HG03039 (cell line): Measurements from ENCODE around the gene TRPV4.

Source experiments
- ATAC-seq: cut with Tn5 transposase; IDR thresholded peaks from one replicate; pipeline ENCODE4 v1.9.1; 2021; ENCODE audit warnings: mild to moderate bottlenecking, moderate library complexity; ENCODE audit not compliant: unreplicated experiment

Gene TRPV4

DNA sequence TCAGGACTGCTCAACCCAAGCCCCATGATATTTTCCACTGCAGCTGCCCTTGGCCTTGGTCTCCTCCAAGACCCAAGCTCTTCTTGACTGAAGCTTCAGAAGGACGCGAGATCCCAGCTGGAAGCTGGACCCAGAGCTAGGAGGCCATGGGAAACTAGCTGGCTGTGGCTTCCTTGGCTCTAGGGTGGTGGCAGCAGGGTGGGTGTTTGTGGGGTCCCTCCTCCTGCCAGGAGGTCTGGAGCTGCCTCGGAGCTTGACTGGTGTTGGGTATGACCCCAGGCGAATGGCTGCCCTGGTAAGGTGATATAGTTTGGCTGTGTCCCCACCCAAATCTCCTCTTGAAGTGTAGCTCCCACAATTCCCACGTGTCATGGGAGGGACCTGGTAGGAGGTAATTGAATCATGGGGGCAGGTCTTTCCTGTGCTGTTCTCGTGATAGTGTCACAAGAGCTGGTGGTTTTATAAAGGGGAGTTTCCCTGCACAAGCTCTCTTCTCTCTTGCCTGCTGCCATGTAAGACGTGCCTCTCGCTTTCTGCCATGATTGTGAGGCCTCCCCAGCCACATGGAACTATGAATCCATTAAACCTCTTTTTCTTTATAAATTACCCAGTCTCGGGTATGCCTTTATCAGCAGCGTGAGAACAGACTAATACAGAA lies 51.4 kb downstream of the TRPV4 start:
- ATAC-seq: no peak

GRCh38 chr12:109779382-109779781 lies 53.8 kb downstream of the TRPV4 start:
- no peak for ATAC-seq

DNA sequence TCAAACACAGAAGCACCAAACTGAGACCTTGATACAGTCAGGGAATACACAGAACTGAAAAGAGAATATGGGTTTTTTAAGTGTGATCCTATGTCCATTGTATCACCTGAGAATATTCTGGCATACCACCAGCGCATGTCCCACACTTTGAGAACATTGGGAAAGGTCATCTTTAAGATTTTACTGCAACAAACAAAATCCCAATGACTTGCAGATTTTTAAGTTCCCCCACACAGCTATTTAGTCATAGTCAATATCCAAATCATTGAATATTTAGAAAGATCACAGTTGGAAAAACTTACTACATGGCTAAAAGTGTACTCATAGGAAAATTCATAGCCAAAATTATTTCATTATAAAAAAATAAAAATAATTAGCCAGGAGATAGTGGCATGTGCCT lies 54.5 kb downstream of the TRPV4 start:
- no peak for ATAC-seq

- no peak for ATAC-seq
These were observed 55.7 kb downstream of the TRPV4 start for GRCh38 chr12:109777544-109777943.

GRCh38 chr12:109776624-109777023 lies 56.6 kb downstream of the TRPV4 start:
- ATAC-seq: no peak

DNA sequence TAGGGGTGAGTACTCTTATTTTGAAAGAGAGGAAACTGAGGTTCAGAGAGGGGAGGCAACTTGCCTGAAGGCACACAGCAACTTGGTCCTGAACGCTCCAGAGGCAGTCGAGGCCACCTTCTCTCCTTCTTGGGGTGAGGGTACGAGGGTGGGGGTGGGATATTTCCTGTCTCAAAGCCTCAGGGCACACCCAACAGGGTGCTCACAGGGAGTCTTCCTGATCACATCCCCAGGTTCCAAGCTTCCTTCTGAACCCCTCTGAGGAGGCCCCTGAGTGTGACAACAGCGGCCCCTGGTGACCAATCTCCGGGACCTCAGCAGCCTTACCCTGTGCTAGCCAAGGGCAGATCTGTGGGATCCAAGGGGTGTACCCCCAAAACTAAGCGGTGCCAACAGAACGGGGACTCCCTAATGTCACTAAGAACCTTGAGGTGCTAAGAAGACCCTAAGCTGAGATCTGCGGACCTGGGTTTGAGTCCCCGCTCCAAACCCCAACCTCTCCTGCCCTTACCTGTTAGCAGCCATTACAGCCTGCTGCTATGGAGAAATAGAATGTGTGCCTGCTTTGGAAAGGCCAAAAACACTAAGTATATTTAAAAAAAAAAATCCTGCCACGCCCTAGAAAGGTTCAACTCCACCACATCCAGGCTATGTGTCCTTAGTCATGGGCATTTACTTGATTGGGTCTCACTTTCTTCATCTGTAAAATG lies 57.9 kb downstream of the TRPV4 start:
- ATAC-seq: no peak

GRCh38 chr12:109773384-109774011 lies 59.7 kb downstream of the TRPV4 start:
- no peak for ATAC-seq

DNA sequence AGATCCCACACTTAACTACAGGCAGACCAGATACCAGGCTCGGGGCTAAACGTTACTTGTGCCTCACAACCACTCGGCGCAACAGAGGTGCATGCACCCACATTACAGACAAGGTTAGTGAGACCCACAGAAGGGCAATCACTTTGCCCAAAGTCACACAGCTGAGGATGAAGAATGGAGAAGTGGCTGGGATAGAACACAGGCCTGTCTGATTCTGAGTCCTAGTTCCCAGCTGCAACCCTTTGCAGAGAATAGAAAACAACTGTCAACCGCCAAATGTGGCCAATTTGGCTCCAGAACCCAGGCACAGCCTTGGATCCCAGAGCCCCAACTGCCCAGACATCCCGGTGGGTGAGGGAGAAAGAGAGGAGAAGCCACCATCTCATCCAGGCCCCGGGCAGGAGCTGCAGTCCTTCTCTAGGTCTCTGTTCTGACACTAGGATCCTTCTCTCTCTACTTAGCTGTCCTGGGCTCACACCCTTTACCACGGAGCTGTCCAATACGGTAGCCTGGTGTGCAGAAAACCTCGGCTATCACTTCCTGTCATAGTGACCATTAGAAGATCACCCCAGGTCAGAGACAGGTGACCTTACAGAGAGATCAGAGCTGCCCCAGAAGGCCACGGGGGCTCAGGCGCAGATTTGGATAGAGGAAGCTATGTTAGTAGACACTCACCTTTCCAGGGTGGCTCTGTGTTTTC lies 60.4 kb downstream of the TRPV4 start:
- ATAC-seq: no peak

GRCh38 chr12:109771746-109772621 lies 61.2 kb downstream of the TRPV4 start:
- no peak for ATAC-seq

- ATAC-seq: no peak
These were observed 62.1 kb downstream of the TRPV4 start for GRCh38 chr12:109770861-109771670.

- no peak for ATAC-seq
These were observed 62.9 kb downstream of the TRPV4 start for GRCh38 chr12:109770104-109770860.

GRCh38 chr12:109768901-109769670 lies 64.1 kb downstream of the TRPV4 start:
- ATAC-seq: no peak

GRCh38 chr12:109767991-109768900 lies 65.0 kb downstream of the TRPV4 start:
- no peak for ATAC-seq

DNA sequence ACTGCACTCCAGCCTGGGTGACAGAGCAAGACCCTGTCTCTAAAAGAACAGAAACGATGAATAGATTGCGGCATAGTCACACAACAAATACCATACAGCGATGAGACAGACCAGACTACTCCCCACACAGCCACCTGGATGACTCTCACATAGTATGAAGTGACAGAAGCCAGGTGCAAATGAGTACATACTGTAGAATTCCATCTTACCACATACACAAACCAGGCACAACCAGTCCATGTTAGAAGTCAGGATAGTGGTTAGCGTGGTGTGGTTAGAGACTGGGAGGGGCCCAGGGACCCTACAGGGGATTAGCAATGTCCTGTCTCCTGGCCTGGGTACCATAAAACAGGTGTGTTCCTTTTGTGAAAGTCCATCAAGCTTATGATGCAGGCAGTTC lies 65.7 kb downstream of the TRPV4 start:
- no peak for ATAC-seq

GRCh38 chr12:109766251-109766778 lies 66.9 kb downstream of the TRPV4 start:
- ATAC-seq: no peak

GRCh38 chr12:109765446-109765810 lies 67.8 kb downstream of the TRPV4 start:
- no peak for ATAC-seq

DNA sequence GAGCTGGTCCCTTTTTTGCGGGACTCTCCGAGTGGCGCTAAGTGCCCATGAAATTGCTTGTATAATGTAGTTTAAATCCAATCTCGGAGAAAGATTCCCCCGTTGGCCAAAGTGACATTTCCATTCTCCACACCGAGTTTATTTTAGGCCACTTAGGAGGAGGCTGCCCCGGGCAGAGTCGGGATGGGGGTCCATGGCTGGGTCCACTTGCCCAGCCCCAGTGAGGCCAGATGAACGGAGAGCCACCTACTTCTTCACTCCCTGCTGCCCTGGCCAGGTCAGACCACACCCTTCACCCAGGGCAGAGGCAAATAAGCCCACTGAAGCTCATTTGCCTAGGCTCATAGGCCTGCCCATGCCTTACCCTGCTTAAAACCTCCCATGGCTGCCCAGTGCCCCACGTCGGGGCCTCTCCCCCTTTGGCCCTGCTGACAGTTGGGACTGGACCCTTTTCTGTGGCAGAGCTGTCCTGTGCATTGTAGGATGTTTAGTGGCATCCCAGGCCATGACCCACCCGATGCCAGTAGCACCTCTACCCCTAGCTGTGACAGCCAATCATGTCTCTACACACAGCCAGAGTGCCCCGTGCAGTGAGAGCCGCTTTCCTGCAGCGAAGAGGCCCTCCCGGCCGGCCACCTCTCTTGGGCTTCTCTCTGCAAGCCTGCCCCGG lies 68.3 kb downstream of the TRPV4 start:
- ATAC-seq: no peak
